ENCODE data around the gene BRAF. TPM values are rescaled to one million over a fixed set of nuclear protein-coding genes. Genes with fewer than 3 reads are reported as not detected.

The BRAF gene
- total RNA-seq, 4 donors from 2014 or later = 32.2 to 94.9 (median 41.0) TPM

GRCh38 chr7:140898786-140899536 is 25.8 kb downstream of the BRAF start:
- WGBS = 68% methylated on average over 3 of the region's 3 CpGs
- Histone ChIP-seq H3K4me1 (no peaks in the 10 kb centered on the region), H3K9me3 (no peaks in the 10 kb centered on the region), H3K27ac (no peak overlapping the region), H3K27me3 (no peaks in the 10 kb centered on the region), H3K36me3 (no peaks in the 10 kb centered on the region), H3K4me3 (no peak overlapping the region)
- no peak for DNase-seq (ENCODE audit: low spot score in 2 of 2)
- TF ChIP-seq POLR2A (IDR thresholded peaks at IDR 0.05) (no peak), EP300 (IDR thresholded peaks at IDR 0.05) (no peak), POLR2AphosphoS5 (IDR thresholded peaks at IDR 0.05) (no peak)
- TF ChIP-seq, protein P1, sequence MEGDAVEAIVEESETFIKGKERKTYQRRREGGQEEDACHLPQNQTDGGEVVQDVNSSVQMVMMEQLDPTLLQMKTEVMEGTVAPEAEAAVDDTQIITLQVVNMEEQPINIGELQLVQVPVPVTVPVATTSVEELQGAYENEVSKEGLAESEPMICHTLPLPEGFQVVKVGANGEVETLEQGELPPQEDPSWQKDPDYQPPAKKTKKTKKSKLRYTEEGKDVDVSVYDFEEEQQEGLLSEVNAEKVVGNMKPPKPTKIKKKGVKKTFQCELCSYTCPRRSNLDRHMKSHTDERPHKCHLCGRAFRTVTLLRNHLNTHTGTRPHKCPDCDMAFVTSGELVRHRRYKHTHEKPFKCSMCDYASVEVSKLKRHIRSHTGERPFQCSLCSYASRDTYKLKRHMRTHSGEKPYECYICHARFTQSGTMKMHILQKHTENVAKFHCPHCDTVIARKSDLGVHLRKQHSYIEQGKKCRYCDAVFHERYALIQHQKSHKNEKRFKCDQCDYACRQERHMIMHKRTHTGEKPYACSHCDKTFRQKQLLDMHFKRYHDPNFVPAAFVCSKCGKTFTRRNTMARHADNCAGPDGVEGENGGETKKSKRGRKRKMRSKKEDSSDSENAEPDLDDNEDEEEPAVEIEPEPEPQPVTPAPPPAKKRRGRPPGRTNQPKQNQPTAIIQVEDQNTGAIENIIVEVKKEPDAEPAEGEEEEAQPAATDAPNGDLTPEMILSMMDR (IDR thresholded peaks at IDR 0.05) = no peak

DNA sequence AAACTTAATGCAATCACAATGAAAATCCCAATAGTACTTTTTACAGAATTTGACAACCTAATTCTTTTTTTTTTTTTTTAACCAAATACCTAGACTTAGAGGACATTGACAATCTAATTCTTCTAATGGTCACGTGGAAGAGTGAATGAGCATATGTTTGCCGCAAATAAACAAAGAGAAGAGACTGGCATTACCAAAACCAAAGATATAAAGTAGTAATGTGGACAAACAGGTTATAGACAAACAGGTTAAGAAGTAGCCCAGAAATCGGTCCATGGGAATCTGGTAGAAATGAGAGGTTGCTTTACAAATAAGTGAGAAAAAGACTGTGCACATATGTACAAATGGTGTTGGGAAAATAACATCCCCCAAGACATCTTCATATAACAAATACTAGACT is 27.7 kb downstream of the BRAF start:
- DNase-seq (ENCODE audit: low spot score in 2 of 2) = no peak
- Histone ChIP-seq H3K36me3 (no peaks in the 10 kb centered on the region), H3K4me1 (no peaks in the 10 kb centered on the region), H3K4me3 (no peak overlapping the region), H3K27me3 (no peaks in the 10 kb centered on the region), H3K27ac (no peak overlapping the region), H3K9me3 (no peaks in the 10 kb centered on the region)
- TF ChIP-seq EP300 (IDR thresholded peaks at IDR 0.05) (no peak), POLR2A (IDR thresholded peaks at IDR 0.05) (no peak), POLR2AphosphoS5 (IDR thresholded peaks at IDR 0.05) (no peak)
- TF ChIP-seq, protein P1 (IDR thresholded peaks at IDR 0.05) = no peak
- 84% methylated on average over 3 of the region's 3 CpGs for WGBS

- Histone ChIP-seq H3K4me1 (peaks cover 11% of the 10 kb centered on the region), H3K9me3 (no peaks in the 10 kb centered on the region), H3K27ac (no peak overlapping the region), H3K36me3 (no peaks in the 10 kb centered on the region), H3K27me3 (no peaks in the 10 kb centered on the region), H3K4me3 (no peak overlapping the region)
- DNase-seq (ENCODE audit: low spot score in 2 of 2) = no peak
- 85% methylated on average over 1 of the region's 1 CpG for WGBS
- TF ChIP-seq POLR2A (IDR thresholded peaks at IDR 0.05) (no peak), POLR2AphosphoS5 (IDR thresholded peaks at IDR 0.05) (no peak)
- TF ChIP-seq, protein P1 (IDR thresholded peaks at IDR 0.05) = no peak
These were observed 35.1 kb downstream of the BRAF start for GRCh38 chr7:140889645-140890044.

- no peak overlapping the region for H3K4me3 ChIP-seq
- no peak for DNase-seq (ENCODE audit: low spot score in 2 of 2)
- TF ChIP-seq, protein P1 (IDR thresholded peaks at IDR 0.05) = no peak
- TF ChIP-seq EP300 (IDR thresholded peaks at IDR 0.05) (no peak), POLR2A (IDR thresholded peaks at IDR 0.05) (no peak), POLR2AphosphoS5 (IDR thresholded peaks at IDR 0.05) (no peak)
- no peak overlapping the region for H3K27ac ChIP-seq
- 64% methylated on average over 1 of the region's 1 CpG for WGBS
- peaks cover 11% of the 10 kb centered on the region for H3K4me1 ChIP-seq
- H3K27me3 ChIP-seq = no peaks in the 10 kb centered on the region
- H3K36me3 ChIP-seq = no peaks in the 10 kb centered on the region
- no peaks in the 10 kb centered on the region for H3K9me3 ChIP-seq
These were observed 35.6 kb downstream of the BRAF start for GRCh38 chr7:140889150-140889549.

- no peak for TF ChIP-seq POLR2A (IDR thresholded peaks at IDR 0.05)
- no peak for TF ChIP-seq POLR2AphosphoS5 (IDR thresholded peaks at IDR 0.05)
- TF ChIP-seq EP300 (IDR thresholded peaks at IDR 0.05) = no peak
- TF ChIP-seq, protein P1 (IDR thresholded peaks at IDR 0.05) = no peak
- no peak for DNase-seq (ENCODE audit: low spot score in 2 of 2)
- Histone ChIP-seq H3K9me3 (no peaks in the 10 kb centered on the region), H3K4me3 (no peak overlapping the region), H3K27ac (no peak overlapping the region), H3K36me3 (no peaks in the 10 kb centered on the region), H3K27me3 (no peaks in the 10 kb centered on the region), H3K4me1 (peaks cover 11% of the 10 kb centered on the region)
- 95% methylated on average over 4 of the region's 4 CpGs for WGBS
These were observed 36.6 kb downstream of the BRAF start for GRCh38 chr7:140888087-140888486.

Measured in suprapubic skin (tissue), 4 donors.